RWPE1 (cell line): ENCODE results near the gene RGS6.

Experiments used
- CTCF ChIA-PET: fragments of 350-600 bp; sonication (Branson Sonifier 250); formaldehyde crosslinking; extraction: SDS; loops from one replicate; lab custom pipeline; 2021; lab: Yijun Ruan, JAX
- POLR2A ChIA-PET: fragments of 400-600 bp; formaldehyde crosslinking; extraction: SDS; loops from one replicate; lab custom pipeline; 2020; ENCODE audit warnings: antibody characterized with exemption; ENCODE audit not compliant: low non-redundant PET; lab: Yijun Ruan, JAX
- DNase-seq: peaks from one replicate; pipeline ENCODE4 v3.0.0; 2012; ENCODE audit warnings: low spot score
- H3K27ac ChIP-seq: fragments of 450-650 bp; 2 replicates; pipeline ENCODE4 v1.5.1; 2017
- CTCF ChIP-seq: fragments of 450-650 bp; conservative IDR thresholded peaks from 2 replicates; pipeline ENCODE4 v1.5.1; 2017; ENCODE audit warnings: low read depth, mild to moderate bottlenecking

Gene RGS6

GRCh38 chr14:72243309-72244293 is 311.4 kb downstream of the RGS6 start:
- ChIA-PET POLR2A (no interaction called here), CTCF (interaction anchor here (0.6 kb wide), 1 partner anchor 702 kb away, joined by 3 read pairs; no protein-coding TSS in a partner anchor)
- H3K27ac ChIP-seq: no peak overlapping the region
- DNase-seq: no peak
- TF ChIP-seq CTCF: no peak

GRCh38 chr14:72247896-72248465 is 315.8 kb downstream of the RGS6 start:
- CTCF ChIA-PET: no interaction called here
- POLR2A ChIA-PET: no interaction called here
- no peak for DNase-seq
- no peak for TF ChIP-seq CTCF
- no peak overlapping the region for H3K27ac ChIP-seq

GRCh38 chr14:72253503-72253902 is 321.3 kb downstream of the RGS6 start:
- no peak for DNase-seq
- no peak for TF ChIP-seq CTCF
- CTCF ChIA-PET: no interaction called here
- no peak overlapping the region for H3K27ac ChIP-seq
- POLR2A ChIA-PET: no interaction called here

GRCh38 chr14:72254202-72254936 is 322.1 kb downstream of the RGS6 start:
- DNase-seq: no peak
- no peak for TF ChIP-seq CTCF
- ChIA-PET POLR2A (no interaction called here), CTCF (interaction anchor here (0.6 kb wide), 1 partner anchor 194 kb away, joined by 3 read pairs; no protein-coding TSS in a partner anchor)
- H3K27ac ChIP-seq: no peak overlapping the region

GRCh38 chr14:72254937-72255472 is 322.8 kb downstream of the RGS6 start:
- DNase-seq: no peak
- no peak overlapping the region for H3K27ac ChIP-seq
- POLR2A ChIA-PET: no interaction called here
- CTCF ChIA-PET: no interaction called here
- no peak for TF ChIP-seq CTCF

GRCh38 chr14:72256055-72256454 is 323.8 kb downstream of the RGS6 start:
- DNase-seq: peak; percentile 34
- ChIA-PET CTCF (no interaction called here), POLR2A (no interaction called here)
- H3K27ac ChIP-seq: no peak overlapping the region
- TF ChIP-seq CTCF: no peak
